Ascending aorta (tissue), 2 donors: ENCODE measurements around the gene WNT5A. TPM values are rescaled to one million over a fixed set of nuclear protein-coding genes. Genes with fewer than 3 reads are reported as not detected.
A peak's percentile ranks its signal among the peaks of the same experiment; 100 is the strongest.

Experiments used
- DNase-seq, 2 donors: peaks; one replicate each; pipeline ENCODE4 v3.0.0-alpha.2; 2019; ENCODE audit warnings: low spot score in 2 of 2
- H3K27ac ChIP-seq, 2 donors: fragments of 200-600 bp; sonication (generic); one replicate each; pipeline ENCODE4 v1.5.1; 2016 to 2017; ENCODE audit warnings: mild to moderate bottlenecking in 1 of 2
- H3K27me3 ChIP-seq: fragments of 200-600 bp; sonication (generic); one replicate; pipeline ENCODE4 v1.5.1; 2017
- H3K36me3 ChIP-seq, 2 donors: fragments of 200-600 bp; sonication (generic); one replicate each; pipeline ENCODE4 v1.5.1; 2016
- H3K4me1 ChIP-seq, 2 donors: fragments of 200-600 bp; sonication (generic); one replicate each; pipeline ENCODE4 v1.5.1; 2016 to 2017; ENCODE audit warnings: mild to moderate bottlenecking in 1 of 2
- H3K4me3 ChIP-seq, 2 donors: fragments of 200-600 bp; sonication (generic); one replicate each; pipeline ENCODE4 v1.5.1; 2016 to 2017; ENCODE audit warnings: mild to moderate bottlenecking in 1 of 2
- H3K9me3 ChIP-seq, 2 donors: fragments of 200-600 bp; sonication (generic); one replicate each; pipeline ENCODE4 v1.5.1; 2016
- CTCF ChIP-seq, 3 experiments: fragments of 200-600 bp in 2 of 3; fragments of 450-650 bp in 1 of 3; sonication (generic) in 2 of 3; IDR thresholded peaks; one replicate each; pipeline ENCODE4 v1.5.1; 2016 to 2019; ENCODE audit warnings: antibody characterized with exemption in 3 of 3, mild to moderate bottlenecking in 1 of 3, moderate library complexity in 1 of 3
- intact Hi-C: fragments of 100-400 bp; cut with DNase I; formaldehyde crosslinking; loops from one replicate; pipeline ENCODE4 v1.15.1; 2023
- total RNA-seq: library from RNA; depleted of rRNA; stranded (reverse); fragments of >200 nt; gene quantifications from one replicate; pipeline ENCODE4 v1.1.0, GENCODE V29; 2016

The WNT5A gene
- total RNA-seq, 1 donor from 2014 or later: 11.3 TPM

DNA sequence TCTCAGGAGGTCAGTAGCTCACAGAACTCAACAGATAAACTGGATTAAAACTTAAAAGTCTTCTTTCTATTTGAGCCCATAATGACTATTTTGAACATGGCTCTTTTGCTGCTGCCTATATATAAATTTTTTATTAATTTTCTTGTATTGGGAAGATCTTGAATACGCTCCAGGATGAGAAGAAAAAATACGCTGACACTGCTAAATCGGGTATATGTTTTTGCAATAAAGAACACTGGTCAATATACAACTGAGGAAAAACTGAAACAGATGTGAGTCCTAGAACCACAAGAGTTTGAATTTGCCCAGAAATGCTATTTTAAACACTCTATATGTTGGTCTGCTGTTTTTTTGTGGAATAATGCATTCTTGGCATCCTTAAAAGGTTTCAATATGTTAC is 20.6 kb downstream of the WNT5A start:
- Histone ChIP-seq H3K36me3 (no peaks in the 10 kb centered on the region), H3K9me3 (no peaks in the 10 kb centered on the region), H3K27ac (no peak overlapping the region), H3K27me3 (no peaks in the 10 kb centered on the region), H3K4me3 (no peak overlapping the region), H3K4me1 (no peaks in the 10 kb centered on the region)
- intact Hi-C loops: no loop called here
- no peak for DNase-seq
- no peak for TF ChIP-seq CTCF (IDR thresholded peaks at IDR 0.05)

GRCh38 chr3:55461896-55462295 is 25.2 kb downstream of the WNT5A start:
- intact Hi-C loops: no loop called here
- H3K9me3 ChIP-seq: no peaks in the 10 kb centered on the region
- no peaks in the 10 kb centered on the region for H3K27me3 ChIP-seq
- TF ChIP-seq CTCF (IDR thresholded peaks at IDR 0.05): no peak
- no peak overlapping the region for H3K27ac ChIP-seq
- no peaks in the 10 kb centered on the region for H3K36me3 ChIP-seq
- no peaks in the 10 kb centered on the region for H3K4me1 ChIP-seq
- H3K4me3 ChIP-seq: no peak overlapping the region
- no peak for DNase-seq

DNA sequence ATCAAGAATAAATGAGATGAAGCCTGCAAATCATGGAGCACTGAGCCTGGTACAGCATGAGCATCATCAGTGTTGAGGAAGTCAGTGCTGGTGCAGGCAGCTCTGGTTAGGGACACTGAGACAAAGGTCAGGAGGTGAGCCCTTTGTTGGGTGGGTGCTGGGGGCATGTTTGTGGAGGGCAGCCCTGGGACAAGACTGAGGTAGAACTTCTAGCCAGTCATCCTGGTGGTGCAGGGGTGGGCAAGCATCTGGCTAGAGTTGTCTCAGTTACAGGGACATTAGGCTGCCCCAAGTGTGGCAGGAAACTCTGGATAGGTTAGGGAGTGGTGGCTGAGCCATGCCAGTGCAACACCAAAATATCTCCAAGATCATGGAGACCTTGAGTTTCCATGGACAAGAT is 27.3 kb downstream of the WNT5A start:
- H3K27me3 ChIP-seq: no peaks in the 10 kb centered on the region
- H3K36me3 ChIP-seq: no peaks in the 10 kb centered on the region
- peak in 1 of 2 donors; percentile 16 for DNase-seq
- intact Hi-C loops: no loop called here
- H3K4me3 ChIP-seq: no peak overlapping the region
- no peaks in the 10 kb centered on the region for H3K9me3 ChIP-seq
- TF ChIP-seq CTCF (IDR thresholded peaks at IDR 0.05): no peak
- no peak overlapping the region for H3K27ac ChIP-seq
- no peaks in the 10 kb centered on the region for H3K4me1 ChIP-seq

- intact Hi-C loops: no loop called here
- Histone ChIP-seq H3K4me1 (no peaks in the 10 kb centered on the region), H3K4me3 (no peak overlapping the region), H3K27ac (no peak overlapping the region), H3K36me3 (no peaks in the 10 kb centered on the region), H3K9me3 (no peaks in the 10 kb centered on the region), H3K27me3 (no peaks in the 10 kb centered on the region)
- no peak for TF ChIP-seq CTCF (IDR thresholded peaks at IDR 0.05)
- DNase-seq: no peak
Measured at GRCh38 chr3:55458181-55458790, 28.8 kb downstream of the WNT5A start.

DNA sequence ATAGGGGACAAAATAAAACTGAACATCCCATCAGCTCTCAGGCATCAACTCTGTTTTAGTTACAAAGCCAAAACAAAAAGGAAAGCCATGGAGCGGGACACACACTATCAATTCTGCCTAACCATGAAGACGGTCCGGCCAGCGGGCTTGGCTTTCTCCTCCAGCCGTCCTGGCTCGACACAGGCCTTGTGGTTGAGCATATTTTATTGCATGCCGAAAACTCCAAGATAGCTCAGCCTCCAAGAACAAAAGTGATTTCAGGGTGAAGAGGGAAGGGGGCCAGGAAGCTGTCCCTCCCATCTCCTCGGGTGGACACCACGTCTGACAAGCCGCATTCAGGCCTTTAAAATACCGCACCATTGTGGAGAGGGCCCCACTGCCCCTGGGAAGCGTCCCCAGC is 31.2 kb downstream of the WNT5A start:
- no peak for TF ChIP-seq CTCF (IDR thresholded peaks at IDR 0.05)
- Histone ChIP-seq H3K27ac (no peak overlapping the region), H3K27me3 (no peaks in the 10 kb centered on the region), H3K4me1 (no peaks in the 10 kb centered on the region), H3K9me3 (no peaks in the 10 kb centered on the region), H3K4me3 (no peak overlapping the region), H3K36me3 (no peaks in the 10 kb centered on the region)
- DNase-seq: no peak
- intact Hi-C loops: no loop called here

GRCh38 chr3:55454611-55455010 is 32.5 kb downstream of the WNT5A start:
- H3K36me3 ChIP-seq: no peaks in the 10 kb centered on the region
- H3K27ac ChIP-seq: no peak overlapping the region
- no peaks in the 10 kb centered on the region for H3K9me3 ChIP-seq
- no peaks in the 10 kb centered on the region for H3K4me1 ChIP-seq
- TF ChIP-seq CTCF (IDR thresholded peaks at IDR 0.05): no peak
- no peak overlapping the region for H3K4me3 ChIP-seq
- H3K27me3 ChIP-seq: no peaks in the 10 kb centered on the region
- DNase-seq: no peak
- intact Hi-C loops: no loop called here
